MM.1S (cell line): Measurements from ENCODE around the gene LRMDA.

Source experiments
- DNase-seq: peaks from one replicate; pipeline ENCODE4 v3.0.0-alpha.2; 2015
- H2AFZ ChIP-seq: fragments of 300-600 bp; sonication (generic); 2 replicates; pipeline ENCODE4 v1.6.0; 2016; ENCODE audit warnings: antibody characterized with exemption, low read length
- H3F3A ChIP-seq: fragments of 300-600 bp; sonication (generic); 2 replicates; pipeline ENCODE4 v1.6.1; 2016; ENCODE audit warnings: mild to moderate bottlenecking, antibody characterized with exemption, low read length, moderate library complexity, mixed read lengths; ENCODE audit not compliant: insufficient read depth
- H3K27ac ChIP-seq: fragments of 300-600 bp; sonication (generic); 2 replicates; pipeline ENCODE4 v1.5.1; 2016; ENCODE audit warnings: mild to moderate bottlenecking, low read length
- H3K27me3 ChIP-seq: fragments of 300-600 bp; sonication (generic); replicated peaks from 2 replicates; pipeline ENCODE4 v1.6.0; 2016; ENCODE audit warnings: low read length; ENCODE audit not compliant: insufficient read depth
- H3K36me3 ChIP-seq: fragments of 300-600 bp; sonication (generic); replicated peaks from 2 replicates; pipeline ENCODE4 v1.6.1; 2016; ENCODE audit warnings: mild to moderate bottlenecking, low read length, mixed read lengths; ENCODE audit not compliant: insufficient read depth
- H3K4me1 ChIP-seq: fragments of 300-600 bp; sonication (generic); 2 replicates; pipeline ENCODE4 v1.6.1; 2016; ENCODE audit warnings: low read length, mixed read lengths
- H3K4me2 ChIP-seq: fragments of 300-600 bp; sonication (generic); 2 replicates; pipeline ENCODE4 v1.6.0; 2016; ENCODE audit warnings: low read depth, low read length
- H3K4me3 ChIP-seq: fragments of 300-600 bp; sonication (generic); 2 replicates; pipeline ENCODE4 v1.5.1; 2016; ENCODE audit warnings: low read length, mixed read lengths
- H3K79me2 ChIP-seq: fragments of 300-600 bp; sonication (generic); 2 replicates; pipeline ENCODE4 v1.6.1; 2016; ENCODE audit warnings: mixed run types, low read length, mixed read lengths
- H3K9ac ChIP-seq: fragments of 300-600 bp; sonication (generic); 2 replicates; pipeline ENCODE4 v1.6.1; 2016; ENCODE audit warnings: low read length, mixed read lengths
- H3K9me2 ChIP-seq: fragments of 300-600 bp; sonication (generic); replicated peaks from 2 replicates; pipeline ENCODE4 v1.6.1; 2016; ENCODE audit warnings: mild to moderate bottlenecking, low read length, mixed read lengths; ENCODE audit not compliant: insufficient read depth
- H3K9me3 ChIP-seq: fragments of 300-600 bp; sonication (generic); replicated peaks from 2 replicates; pipeline ENCODE4 v1.6.1; 2016; ENCODE audit warnings: mild to moderate bottlenecking, low read length, mixed read lengths; ENCODE audit not compliant: insufficient read depth
- H4K20me1 ChIP-seq: fragments of 300-600 bp; sonication (generic); 2 replicates; pipeline ENCODE4 v1.6.1; 2016; ENCODE audit warnings: mild to moderate bottlenecking, low read length, moderate library complexity, mixed read lengths; ENCODE audit not compliant: insufficient read depth
- EZH2 ChIP-seq: fragments of 300-600 bp; sonication (generic); optimal IDR thresholded peaks from 2 replicates; pipeline ENCODE3; 2017; ENCODE audit warnings: low read depth, mild to moderate bottlenecking, antibody characterized with exemption, low read length, mixed read lengths
- EZH2phosphoT487 ChIP-seq: fragments of 300-600 bp; sonication (generic); IDR thresholded peaks from 2 replicates; pipeline ENCODE4 v1.6.1; 2018; ENCODE audit warnings: antibody characterized with exemption, low read length
- TF ChIP-seq, protein P1 (sequence below): fragments of 300-600 bp; sonication (generic); IDR thresholded peaks from 2 replicates; pipeline ENCODE4 v1.5.1; 2016; ENCODE audit warnings: antibody characterized with exemption, low read length, mixed read lengths

LRMDA gene

DNA sequence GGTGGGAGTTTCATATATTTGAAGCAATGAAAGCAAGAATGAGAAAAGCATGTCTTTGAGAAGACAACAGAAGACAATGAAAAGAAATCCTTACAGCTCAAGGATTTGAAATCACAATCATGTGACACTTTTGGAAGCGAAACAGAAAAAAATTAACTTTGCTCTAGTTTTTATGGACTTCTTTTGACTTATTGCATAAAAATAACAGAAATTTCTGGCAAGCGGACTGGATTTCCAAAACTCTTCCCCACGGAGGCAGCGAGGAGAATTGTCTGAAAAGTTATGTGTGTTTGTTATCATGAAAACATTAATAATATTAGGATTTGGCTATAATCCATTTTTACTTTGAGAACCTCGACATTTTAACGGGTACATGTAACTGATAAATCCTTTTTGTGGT is 223.3 kb downstream of the LRMDA start:
- Histone ChIP-seq H3K4me1 (no peaks in the 10 kb centered on the region), H4K20me1 (no peaks in the 10 kb centered on the region), H3F3A (no peaks in the 10 kb centered on the region), H3K36me3 (no peaks in the 10 kb centered on the region), H3K27me3 (no peaks in the 10 kb centered on the region), H3K27ac (no peak overlapping the region), H2AFZ (no peak overlapping the region), H3K9me3 (no peaks in the 10 kb centered on the region), H3K9me2 (no peaks in the 10 kb centered on the region), H3K79me2 (no peaks in the 10 kb centered on the region), H3K4me2 (no peak overlapping the region), H3K9ac (no peak overlapping the region), H3K4me3 (no peak overlapping the region)
- TF ChIP-seq, protein P1, sequence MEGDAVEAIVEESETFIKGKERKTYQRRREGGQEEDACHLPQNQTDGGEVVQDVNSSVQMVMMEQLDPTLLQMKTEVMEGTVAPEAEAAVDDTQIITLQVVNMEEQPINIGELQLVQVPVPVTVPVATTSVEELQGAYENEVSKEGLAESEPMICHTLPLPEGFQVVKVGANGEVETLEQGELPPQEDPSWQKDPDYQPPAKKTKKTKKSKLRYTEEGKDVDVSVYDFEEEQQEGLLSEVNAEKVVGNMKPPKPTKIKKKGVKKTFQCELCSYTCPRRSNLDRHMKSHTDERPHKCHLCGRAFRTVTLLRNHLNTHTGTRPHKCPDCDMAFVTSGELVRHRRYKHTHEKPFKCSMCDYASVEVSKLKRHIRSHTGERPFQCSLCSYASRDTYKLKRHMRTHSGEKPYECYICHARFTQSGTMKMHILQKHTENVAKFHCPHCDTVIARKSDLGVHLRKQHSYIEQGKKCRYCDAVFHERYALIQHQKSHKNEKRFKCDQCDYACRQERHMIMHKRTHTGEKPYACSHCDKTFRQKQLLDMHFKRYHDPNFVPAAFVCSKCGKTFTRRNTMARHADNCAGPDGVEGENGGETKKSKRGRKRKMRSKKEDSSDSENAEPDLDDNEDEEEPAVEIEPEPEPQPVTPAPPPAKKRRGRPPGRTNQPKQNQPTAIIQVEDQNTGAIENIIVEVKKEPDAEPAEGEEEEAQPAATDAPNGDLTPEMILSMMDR: no peak
- TF ChIP-seq EZH2phosphoT487: no peak
- no peak for TF ChIP-seq EZH2
- no peak for DNase-seq

DNA sequence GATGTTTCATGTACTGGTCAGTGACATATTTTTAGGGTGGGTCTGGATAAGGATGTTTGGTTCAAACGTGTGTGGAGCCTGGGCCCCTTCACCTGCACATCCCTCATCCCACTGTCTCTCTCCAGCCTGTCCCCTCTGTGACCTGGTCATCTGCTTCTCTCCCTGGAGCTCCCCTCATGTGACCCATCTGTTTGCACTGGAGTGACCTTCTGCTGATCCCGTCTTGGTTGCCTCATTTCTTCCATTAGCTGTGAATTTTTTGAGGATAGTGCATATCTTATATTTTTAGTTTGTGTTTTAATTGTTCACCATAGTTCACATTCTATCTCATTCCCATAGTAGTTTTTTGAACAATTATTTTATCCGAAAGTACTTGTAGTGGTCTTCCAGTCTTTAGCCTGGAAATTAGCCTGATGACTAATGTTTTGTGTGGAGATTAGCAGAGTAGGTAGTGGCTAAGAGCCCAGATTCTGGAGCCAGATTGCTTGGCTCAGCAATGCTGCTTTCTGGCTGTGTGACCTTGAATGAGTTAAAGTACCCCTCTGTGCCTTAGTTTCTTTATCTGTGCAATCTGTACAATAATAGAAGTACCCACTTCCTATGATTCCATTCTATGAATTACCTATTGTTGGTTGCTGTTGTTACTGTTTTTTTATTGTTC is 224.5 kb downstream of the LRMDA start:
- Histone ChIP-seq H3K4me1 (no peaks in the 10 kb centered on the region), H3K9me3 (no peaks in the 10 kb centered on the region), H4K20me1 (no peaks in the 10 kb centered on the region), H3K9ac (no peak overlapping the region), H3K79me2 (no peaks in the 10 kb centered on the region), H3K27me3 (no peaks in the 10 kb centered on the region), H3K4me2 (no peak overlapping the region), H3K27ac (no peak overlapping the region), H3K4me3 (no peak overlapping the region), H3K9me2 (no peaks in the 10 kb centered on the region), H2AFZ (no peak overlapping the region), H3K36me3 (no peaks in the 10 kb centered on the region), H3F3A (no peaks in the 10 kb centered on the region)
- TF ChIP-seq, protein P1: no peak
- no peak for TF ChIP-seq EZH2phosphoT487
- no peak for TF ChIP-seq EZH2
- no peak for DNase-seq

DNA sequence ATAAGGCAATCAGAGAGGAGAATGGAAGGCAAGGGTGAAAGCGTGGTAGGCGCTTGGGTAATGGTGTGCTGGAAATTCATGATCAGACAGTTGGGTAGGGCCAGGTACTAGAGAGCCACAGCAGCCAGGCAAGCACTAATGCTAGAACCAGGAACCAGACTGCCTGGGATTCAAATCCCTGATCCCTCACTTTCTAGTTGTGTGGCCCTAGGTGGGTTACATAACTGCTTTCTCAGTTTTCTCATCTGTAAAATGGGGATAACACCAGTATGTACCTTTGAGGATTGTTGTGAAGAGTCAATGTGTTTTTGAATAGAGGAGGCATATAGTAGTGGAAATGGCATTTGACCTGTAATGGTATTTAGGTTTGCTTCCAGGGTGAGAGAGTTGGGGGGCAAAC is 225.9 kb downstream of the LRMDA start:
- Histone ChIP-seq H3K9me3 (no peaks in the 10 kb centered on the region), H3K9ac (no peak overlapping the region), H2AFZ (no peak overlapping the region), H3K4me3 (no peak overlapping the region), H3F3A (no peaks in the 10 kb centered on the region), H3K4me1 (no peaks in the 10 kb centered on the region), H3K9me2 (no peaks in the 10 kb centered on the region), H3K27me3 (no peaks in the 10 kb centered on the region), H3K4me2 (no peak overlapping the region), H3K27ac (no peak overlapping the region), H3K79me2 (no peaks in the 10 kb centered on the region), H4K20me1 (no peaks in the 10 kb centered on the region), H3K36me3 (no peaks in the 10 kb centered on the region)
- DNase-seq: no peak
- TF ChIP-seq EZH2phosphoT487 (no peak), EZH2 (no peak)
- TF ChIP-seq, protein P1: no peak
